K562 (cell line): Measurements from ENCODE around the gene MBIP. TPM values are rescaled to one million over a fixed set of nuclear protein-coding genes. Genes with fewer than 3 reads are reported as not detected.
A peak's percentile ranks its signal among the peaks of the same experiment; 100 is the strongest.

Source experiments
- ATAC-seq: fragments of 200-7000 bp; cut with Tn5 transposase; 3 replicates; pipeline ENCODE4 v1.9.1; 2020; ENCODE audit warnings: moderate library complexity
- BruUV-seq: library from RNA; stranded (reverse); fragments of 400-500 nt; replicated peaks from 2 replicates; lab custom pipeline; 2021; lab: Mats Ljungman, UMichigan
- CTCF ChIA-PET: fragments of 300-600 bp; formaldehyde crosslinking; extraction: SDS; loops from one replicate; lab custom pipeline; 2021; ENCODE audit warnings: low intra/inter-chr PET ratio; lab: Yijun Ruan, JAX
- POLR2A ChIA-PET: fragments of 300-600, 350-650 bp; sonication (Branson Sonifier 250); formaldehyde crosslinking; extraction: SDS; loops from one replicate; lab custom pipeline; 2021; ENCODE audit warnings: antibody characterized with exemption, inconsistent platforms; lab: Yijun Ruan, JAX
- DNase-seq, 4 experiments: peaks; one replicate each; pipeline versions ENCODE4 v3.0.0 to v3.0.0-alpha.2; 2011 to 2018; ENCODE audit warnings: low spot score in 3 of 4, mixed read lengths in 3 of 4; ENCODE audit errors: extremely low read depth in 1 of 4
- FAIRE-seq: peaks from 2 replicates; lab custom pipeline; 2011; peaks lifted over from hg19 to GRCh38; lab: Jason Lieb, UNC
- H2AFZ ChIP-seq: 2 replicates; pipeline ENCODE4 v1.6.0; 2011; ENCODE audit warnings: low read depth, low read length, control low read depth, inconsistent platforms
- H3K27ac ChIP-seq: fragments of 200-600 bp; 3 replicates; pipeline ENCODE4 v1.8.0; 2011; ENCODE audit warnings: low read depth, mild to moderate bottlenecking, control low read depth, inconsistent platforms, low read length, moderate library complexity, mixed read lengths; ENCODE audit errors: extremely low read depth
- H3K27me3 ChIP-seq, 2 experiments: fragments of 300-600 bp in 1 of 2; 2 replicates in 1 of 2; 3 replicates in 1 of 2; pipeline versions ENCODE4 v1.6.0 to v1.8.0; 2011; ENCODE audit warnings: inconsistent platforms in 2 of 2, low read length in 2 of 2, mild to moderate bottlenecking in 1 of 2, mixed read lengths in 1 of 2, moderate library complexity in 1 of 2; ENCODE audit not compliant: control insufficient read depth in 2 of 2, insufficient read depth in 2 of 2
- H3K36me3 ChIP-seq: fragments of 300-600 bp; 3 replicates; pipeline ENCODE4 v1.8.0; 2011; ENCODE audit warnings: mild to moderate bottlenecking, low read length, inconsistent platforms; ENCODE audit not compliant: control insufficient read depth, insufficient read depth
- H3K4me1 ChIP-seq, 2 experiments: fragments of 200-600 bp in 1 of 2; replicated peaks in 1 of 2; 2 replicates in 1 of 2; 3 replicates in 1 of 2; pipeline versions ENCODE4 v1.5.1 to v1.8.0; 2011; ENCODE audit warnings: inconsistent platforms in 2 of 2, low read length in 2 of 2, mild to moderate bottlenecking in 1 of 2, mixed read lengths in 1 of 2, moderate library complexity in 1 of 2; ENCODE audit not compliant: control insufficient read depth in 2 of 2, insufficient read depth in 2 of 2
- H3K4me2 ChIP-seq: 2 replicates; pipeline ENCODE4 v1.6.1; 2011; ENCODE audit warnings: low read length, control low read depth, inconsistent platforms, mixed read lengths; ENCODE audit not compliant: insufficient read depth
- H3K4me3 ChIP-seq: fragments of 200-600 bp; sonication (generic), shearing (Covaris generic); 2 replicates; pipeline ENCODE4 v1.5.1; 2016; ENCODE audit warnings: control low read depth, inconsistent platforms
- H3K79me2 ChIP-seq: fragments of 200-600 bp; 3 replicates; pipeline ENCODE4 v1.8.0; 2011; ENCODE audit warnings: low read length, inconsistent platforms; ENCODE audit not compliant: control insufficient read depth, insufficient read depth
- H3K9ac ChIP-seq, 2 experiments: 2 replicates each; pipeline versions ENCODE4 v1.6.0 to v1.6.1; 2011; ENCODE audit warnings: low read depth in 2 of 2, low read length in 2 of 2, control low read depth in 1 of 2, inconsistent platforms in 1 of 2, mild to moderate bottlenecking in 1 of 2, mixed read lengths in 1 of 2; ENCODE audit not compliant: insufficient read depth in 1 of 2
- H3K9me1 ChIP-seq: one replicate; pipeline ENCODE4 v1.6.0; 2011; ENCODE audit warnings: inconsistent platforms, mild to moderate bottlenecking, low read length, moderate library complexity; ENCODE audit not compliant: control insufficient read depth, insufficient read depth
- H3K9me3 ChIP-seq: replicated peaks from 2 replicates; pipeline ENCODE4 v1.5.1; 2011; ENCODE audit warnings: low read depth, low read length, inconsistent platforms; ENCODE audit not compliant: control insufficient read depth, insufficient read depth
- H4K20me1 ChIP-seq: replicated peaks from 2 replicates; pipeline ENCODE4 v1.6.1; 2011; ENCODE audit warnings: low read length, inconsistent platforms, mixed read lengths; ENCODE audit not compliant: control insufficient read depth, insufficient read depth
- ATF7 ChIP-seq: fragments of 450-650 bp; IDR thresholded peaks from 2 replicates; pipeline ENCODE4 v1.7.1; 2014; ENCODE audit warnings: mild to moderate bottlenecking, moderate library complexity
- BRCA1 ChIP-seq, 2 experiments: fragments of 450-650 bp in 1 of 2; sonication (generic) in 1 of 2; formaldehyde crosslinking in 1 of 2; IDR thresholded peaks; 2 replicates each; pipeline versions ENCODE4 v1.5.0 to v1.6.1; 2017 to 2020; ENCODE audit warnings: mild to moderate bottlenecking in 1 of 2, missing genetic modification reagents in 1 of 2
- DACH1 ChIP-seq: fragments of 450-650 bp; IDR thresholded peaks from 2 replicates; pipeline ENCODE4 v1.6.1; 2018; ENCODE audit not compliant: partially characterized antibody
- FOXA1 ChIP-seq: fragments of 450-650 bp; IDR thresholded peaks from 2 replicates; pipeline ENCODE4 v1.6.1; 2016; ENCODE audit warnings: mild to moderate bottlenecking, borderline replicate concordance
- HNRNPH1 ChIP-seq: fragments of 200-400 bp; formaldehyde crosslinking; optimal IDR thresholded peaks from 2 replicates; pipeline ENCODE3; 2017; ENCODE audit warnings: low read depth, mild to moderate bottlenecking, low read length, moderate library complexity
- HNRNPLL ChIP-seq: fragments of 200-400 bp; formaldehyde crosslinking; IDR thresholded peaks from 2 replicates; pipeline ENCODE4 v1.6.1; 2017; ENCODE audit warnings: low read length, low read depth, mild to moderate bottlenecking; ENCODE audit not compliant: poor library complexity, severe bottlenecking
- NBN ChIP-seq: fragments of 450-650 bp; IDR thresholded peaks from 2 replicates; pipeline ENCODE4 v1.6.1; 2016; ENCODE audit warnings: low read depth, mild to moderate bottlenecking
- NEUROD1 ChIP-seq: fragments of 150-350 bp; IDR thresholded peaks from 2 replicates; pipeline ENCODE4 v1.6.1; 2014; ENCODE audit warnings: borderline replicate concordance, low read length, low read depth; ENCODE audit not compliant: partially characterized antibody
- NFE2 ChIP-seq: IDR thresholded peaks from 2 replicates; pipeline ENCODE4 v1.6.1; 2014; ENCODE audit warnings: antibody characterized with exemption, low read depth
- YY1 ChIP-seq, 3 experiments: IDR thresholded peaks; 2 replicates each; pipeline ENCODE4 v1.6.1; 2011; ENCODE audit warnings: low read length in 2 of 3, mild to moderate bottlenecking in 2 of 3, moderate library complexity in 2 of 3, borderline replicate concordance in 1 of 3, control low read depth in 1 of 3, low read depth in 1 of 3; ENCODE audit not compliant: insufficient read depth in 3 of 3, insufficient replicate concordance in 2 of 3, control insufficient read depth in 1 of 3, insufficient read length in 1 of 3; ENCODE audit errors: extremely low read depth in 1 of 3
- ZNF133 ChIP-seq: fragments of 250-450 bp; sonication (Bioruptor Pico); IDR thresholded peaks from 2 replicates; pipeline ENCODE4 v1.4.0; 2020; ENCODE audit warnings: mild to moderate bottlenecking
- ZNF766 ChIP-seq: fragments of 200-800 bp; sonication (Bioruptor generic); conservative IDR thresholded peaks from 2 replicates; pipeline ENCODE4 v1.6.1; 2016; ENCODE audit warnings: missing genetic modification characterization, missing compliant biosample characterization
- WGBS: fragments of 100-300 bp; shearing (Covaris generic); methylation state at CpG from one replicate; pipeline ENCODE4 v1.1.6; 2016; ENCODE audit warnings: low coverage, mixed read lengths; ENCODE audit not compliant: insufficient coverage; ENCODE audit errors: missing lambda C conversion rate; 5-methylcytosine and 5-hydroxymethylcytosine counted together
- in situ Hi-C: fragments of 300-500 bp; cut with MboI; formaldehyde crosslinking; loops from 4 replicates; pipeline ENCODE4 v1.15.0; 2018; ENCODE audit warnings: inconsistent platforms, mixed read lengths
- intact Hi-C: fragments of 100-400 bp; cut with micrococcal nuclease; formaldehyde crosslinking; loops from 2 replicates; pipeline ENCODE4 v1.14.2; 2022
- polyA plus RNA-seq, 8 experiments: library from polyadenylated mRNA; depleted of rRNA in 4 of 8; stranded (reverse) in 5 of 8; unstranded in 3 of 8; fragments of >200 nt; fragmentation: Nextera tagmentation in 2 of 8; fragmentation: Illumina TruSeq in 1 of 8; extraction: Ambion mirVana in 2 of 8; extraction: Trizol in 1 of 8; gene quantifications; 2 replicates each; pipeline versions ENCODE4 v1.2.1 to v1.2.3, GENCODE V29; 2011 to 2014; ENCODE audit warnings: inconsistent platforms in 1 of 8, missing spikeins in 1 of 8
- total RNA-seq, 7 experiments: library from RNA; depleted of rRNA in 6 of 7; stranded (reverse); fragments of >200 nt in 6 of 7; fragmentation: Illumina TruSeq in 2 of 7; extraction: Trizol in 2 of 7; gene quantifications; 2 replicates each; pipeline versions ENCODE4 v1.2.1 to v1.2.3, GENCODE V29; 2011 to 2021; ENCODE audit warnings: low replicate concordance in 1 of 7
- TF ChIP-seq, protein P1 (sequence below): IDR thresholded peaks from 2 replicates; pipeline ENCODE4 v1.6.1; 2011; ENCODE audit warnings: borderline replicate concordance, low read depth, mild to moderate bottlenecking, moderate library complexity, low read length; ENCODE audit not compliant: insufficient read depth, poor library complexity, severe bottlenecking
- TF ChIP-seq, protein P2 (sequence below): fragments of 450-650 bp; IDR thresholded peaks from 2 replicates; pipeline ENCODE4 v1.6.1; 2017; ENCODE audit warnings: antibody characterized with exemption

MBIP gene
- total and polyA plus RNA-seq, 9 of the 15 experiments (the other 6 are each of a cell fraction or from before 2014, with no cell fraction given), result 8.4 to 31.1 (median 19.4) TPM

DNA sequence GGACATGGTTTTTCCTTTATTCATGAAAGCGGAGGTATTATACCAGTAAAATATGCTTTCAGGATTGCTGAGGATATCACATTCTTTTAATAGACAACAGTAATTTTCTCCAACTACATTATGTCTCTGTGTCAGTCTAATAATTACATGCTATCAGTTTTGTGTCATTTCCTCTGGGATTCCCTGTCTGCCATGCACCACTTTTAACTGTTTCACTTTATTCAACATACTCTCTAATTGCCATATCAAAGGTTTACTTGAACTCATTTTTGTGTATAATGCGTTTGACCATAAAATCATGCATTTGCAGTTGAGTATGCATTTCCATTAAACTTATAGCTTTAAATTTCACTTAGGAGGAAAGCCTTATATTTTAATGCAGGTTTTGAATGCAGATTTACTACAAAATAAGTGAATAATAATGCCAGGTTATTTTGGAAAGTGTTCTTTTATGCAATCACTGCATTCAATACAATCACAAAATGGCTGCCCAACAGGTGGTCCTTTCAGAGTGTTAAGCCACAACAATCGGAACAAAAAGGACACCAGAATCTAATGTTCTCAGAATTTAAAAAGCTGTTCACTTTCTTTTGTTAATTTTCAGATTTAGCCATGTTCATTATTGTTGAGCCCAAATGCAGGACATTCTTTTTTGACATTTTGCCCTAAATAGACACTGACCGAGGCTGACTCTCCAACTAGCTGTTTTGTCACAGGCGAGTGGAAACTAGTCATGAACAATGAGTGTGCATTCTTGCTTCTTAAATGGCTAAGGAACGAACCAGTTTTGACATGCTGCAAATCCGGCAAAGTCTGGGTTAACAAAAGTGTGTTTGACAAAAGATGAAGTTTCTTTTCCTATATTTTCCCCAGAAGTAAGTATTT, 40.9 kb downstream of the MBIP start:
- in situ Hi-C loops, result no loop called here
- WGBS, result 48% methylated on average over 7 of the region's 7 CpGs
- no TSS peak for BruUV-seq
- no peak overlapping the region for H3K4me2 ChIP-seq
- FAIRE-seq, result peak; percentile 79
- DNase-seq, result no peak
- H3K9ac ChIP-seq, result no peak overlapping the region
- CTCF ChIA-PET, result no interaction called here
- H3K4me3 ChIP-seq, result no peak overlapping the region
- H3K79me2 ChIP-seq, result no peaks in the 10 kb centered on the region
- peak overlapping the region; percentile 76 for H2AFZ ChIP-seq
- ATAC-seq, result 0 out of 3 replicates have a peak, but pooled peaks have one; percentile 31
- H3K4me1 ChIP-seq, result peaks cover 0 to 4% of the 10 kb centered on the region in 2 experiments; a peak in 2 of 5 replicates
- POLR2A ChIA-PET, result interaction anchor here (1.4 kb wide), 1 partner anchor 10 kb away, joined by 3 read pairs; no protein-coding TSS in a partner anchor
- no peak overlapping the region for H3K27ac ChIP-seq
- H3K36me3 ChIP-seq, result no peaks in the 10 kb centered on the region
- H4K20me1 ChIP-seq, result no peaks in the 10 kb centered on the region
- intact Hi-C loops, result no loop called here
- no peaks in the 10 kb centered on the region for H3K9me1 ChIP-seq
- no peaks in the 10 kb centered on the region for H3K9me3 ChIP-seq
- no peaks in the 10 kb centered on the region for H3K27me3 ChIP-seq
- TF ChIP-seq, protein P1, sequence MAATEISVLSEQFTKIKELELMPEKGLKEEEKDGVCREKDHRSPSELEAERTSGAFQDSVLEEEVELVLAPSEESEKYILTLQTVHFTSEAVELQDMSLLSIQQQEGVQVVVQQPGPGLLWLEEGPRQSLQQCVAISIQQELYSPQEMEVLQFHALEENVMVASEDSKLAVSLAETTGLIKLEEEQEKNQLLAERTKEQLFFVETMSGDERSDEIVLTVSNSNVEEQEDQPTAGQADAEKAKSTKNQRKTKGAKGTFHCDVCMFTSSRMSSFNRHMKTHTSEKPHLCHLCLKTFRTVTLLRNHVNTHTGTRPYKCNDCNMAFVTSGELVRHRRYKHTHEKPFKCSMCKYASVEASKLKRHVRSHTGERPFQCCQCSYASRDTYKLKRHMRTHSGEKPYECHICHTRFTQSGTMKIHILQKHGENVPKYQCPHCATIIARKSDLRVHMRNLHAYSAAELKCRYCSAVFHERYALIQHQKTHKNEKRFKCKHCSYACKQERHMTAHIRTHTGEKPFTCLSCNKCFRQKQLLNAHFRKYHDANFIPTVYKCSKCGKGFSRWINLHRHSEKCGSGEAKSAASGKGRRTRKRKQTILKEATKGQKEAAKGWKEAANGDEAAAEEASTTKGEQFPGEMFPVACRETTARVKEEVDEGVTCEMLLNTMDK, result no peak
- TF ChIP-seq, protein P2, sequence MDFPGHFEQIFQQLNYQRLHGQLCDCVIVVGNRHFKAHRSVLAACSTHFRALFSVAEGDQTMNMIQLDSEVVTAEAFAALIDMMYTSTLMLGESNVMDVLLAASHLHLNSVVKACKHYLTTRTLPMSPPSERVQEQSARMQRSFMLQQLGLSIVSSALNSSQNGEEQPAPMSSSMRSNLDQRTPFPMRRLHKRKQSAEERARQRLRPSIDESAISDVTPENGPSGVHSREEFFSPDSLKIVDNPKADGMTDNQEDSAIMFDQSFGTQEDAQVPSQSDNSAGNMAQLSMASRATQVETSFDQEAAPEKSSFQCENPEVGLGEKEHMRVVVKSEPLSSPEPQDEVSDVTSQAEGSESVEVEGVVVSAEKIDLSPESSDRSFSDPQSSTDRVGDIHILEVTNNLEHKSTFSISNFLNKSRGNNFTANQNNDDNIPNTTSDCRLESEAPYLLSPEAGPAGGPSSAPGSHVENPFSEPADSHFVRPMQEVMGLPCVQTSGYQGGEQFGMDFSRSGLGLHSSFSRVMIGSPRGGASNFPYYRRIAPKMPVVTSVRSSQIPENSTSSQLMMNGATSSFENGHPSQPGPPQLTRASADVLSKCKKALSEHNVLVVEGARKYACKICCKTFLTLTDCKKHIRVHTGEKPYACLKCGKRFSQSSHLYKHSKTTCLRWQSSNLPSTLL, result no peak
- TF ChIP-seq HNRNPH1 (no peak), HNRNPLL (no peak), NBN (no peak), BRCA1 (IDR thresholded peaks at IDR 0.05) (no peak), BRCA1 (CRISPR knock-in tag; IDR thresholded peaks at IDR 0.05) (no peak), FOXA1 (no peak), DACH1 (no peak), ZNF766 (CRISPR knock-in tag) (no peak), YY1 (IDR thresholded peaks at IDR 0.05; ENCODE audit: borderline replicate concordance in 1 of 3, control insufficient read depth in 1 of 3, extremely low read depth in 1 of 3, insufficient read depth in 3 of 3, insufficient read length in 1 of 3, insufficient replicate concordance in 2 of 3, low read depth in 1 of 3, low read length in 2 of 3) (peak in 1 of 3 experiments; percentile 56), ATF7 (no peak), NFE2 (peak; percentile 30; the same call in 1 of the 2 replicates), ZNF133 (CRISPR knock-in tag) (no peak), NEUROD1 (no peak)
